ENCODE results near the gene ZNF24.

DNA sequence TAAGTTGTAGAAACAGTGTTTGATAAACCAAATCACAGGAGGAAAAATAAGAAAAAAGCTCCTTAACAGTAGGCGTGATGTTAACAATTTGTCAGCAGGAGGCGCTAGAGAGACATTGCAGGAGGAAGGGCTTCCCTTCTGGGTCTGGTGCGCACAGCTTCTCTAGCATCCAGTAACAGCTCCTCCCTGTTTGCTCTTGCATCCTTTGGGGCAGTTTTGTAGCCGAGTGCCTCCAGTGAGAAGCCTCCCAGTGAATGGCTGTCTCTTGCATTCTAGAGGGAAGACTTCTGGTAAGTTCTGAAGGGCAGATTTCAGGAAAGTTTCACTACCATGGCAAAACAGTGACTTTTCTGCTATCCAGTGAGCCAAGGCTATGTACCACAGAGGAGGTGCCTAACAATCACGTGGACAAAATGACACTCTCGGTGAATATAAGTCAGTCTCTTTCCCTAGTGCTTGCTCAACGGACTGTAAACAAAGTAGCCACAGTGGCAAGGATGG lies 42.4 kb upstream of the ZNF24 start:
- TF ChIP-seq, protein P1, sequence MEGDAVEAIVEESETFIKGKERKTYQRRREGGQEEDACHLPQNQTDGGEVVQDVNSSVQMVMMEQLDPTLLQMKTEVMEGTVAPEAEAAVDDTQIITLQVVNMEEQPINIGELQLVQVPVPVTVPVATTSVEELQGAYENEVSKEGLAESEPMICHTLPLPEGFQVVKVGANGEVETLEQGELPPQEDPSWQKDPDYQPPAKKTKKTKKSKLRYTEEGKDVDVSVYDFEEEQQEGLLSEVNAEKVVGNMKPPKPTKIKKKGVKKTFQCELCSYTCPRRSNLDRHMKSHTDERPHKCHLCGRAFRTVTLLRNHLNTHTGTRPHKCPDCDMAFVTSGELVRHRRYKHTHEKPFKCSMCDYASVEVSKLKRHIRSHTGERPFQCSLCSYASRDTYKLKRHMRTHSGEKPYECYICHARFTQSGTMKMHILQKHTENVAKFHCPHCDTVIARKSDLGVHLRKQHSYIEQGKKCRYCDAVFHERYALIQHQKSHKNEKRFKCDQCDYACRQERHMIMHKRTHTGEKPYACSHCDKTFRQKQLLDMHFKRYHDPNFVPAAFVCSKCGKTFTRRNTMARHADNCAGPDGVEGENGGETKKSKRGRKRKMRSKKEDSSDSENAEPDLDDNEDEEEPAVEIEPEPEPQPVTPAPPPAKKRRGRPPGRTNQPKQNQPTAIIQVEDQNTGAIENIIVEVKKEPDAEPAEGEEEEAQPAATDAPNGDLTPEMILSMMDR (IDR thresholded peaks at IDR 0.05 in 2 of 3, conservative IDR thresholded peaks at IDR 0.05 in 1 of 3; ENCODE audit: control insufficient read depth in 2 of 3, extremely low read depth in 1 of 3, insufficient read depth in 1 of 3, low read depth in 3 of 3, low read length in 3 of 3): peak; percentile 88 to 92 (median 89); a peak in 5 of 6 replicates
- TF ChIP-seq YY1 (IDR thresholded peaks at IDR 0.05; ENCODE audit: low read depth, low read length) (no peak), SMAD1 (IDR thresholded peaks at IDR 0.05; ENCODE audit: low read depth, partially characterized antibody) (no peak), MYC (IDR thresholded peaks at IDR 0.05; ENCODE audit: insufficient read depth, insufficient read length, insufficient replicate concordance, low read length, severe bottlenecking) (no peak), JUNB (IDR thresholded peaks at IDR 0.05) (no peak), CEBPB (IDR thresholded peaks at IDR 0.05; ENCODE audit: borderline replicate concordance in 1 of 2, low read depth in 2 of 2, low read length in 2 of 2) (no peak)
